Hindlimb muscle (tissue), 1 donor: ENCODE results near the gene KCNQ1. TPM values are rescaled to one million over a fixed set of nuclear protein-coding genes. Genes with fewer than 3 reads are reported as not detected.

ENCODE experiments used
- DNase-seq: peaks from one replicate; pipeline ENCODE4 v3.0.0-alpha.2; 2013
- polyA plus RNA-seq: library from polyadenylated mRNA; unstranded; fragments of 120-200 nt; gene quantifications from one replicate; pipeline ENCODE4 v1.2.1, GENCODE V29; 2013; ENCODE audit not compliant: insufficient read length

Gene KCNQ1
- polyA plus RNA-seq, 1 donor, result 2.9 TPM

DNA sequence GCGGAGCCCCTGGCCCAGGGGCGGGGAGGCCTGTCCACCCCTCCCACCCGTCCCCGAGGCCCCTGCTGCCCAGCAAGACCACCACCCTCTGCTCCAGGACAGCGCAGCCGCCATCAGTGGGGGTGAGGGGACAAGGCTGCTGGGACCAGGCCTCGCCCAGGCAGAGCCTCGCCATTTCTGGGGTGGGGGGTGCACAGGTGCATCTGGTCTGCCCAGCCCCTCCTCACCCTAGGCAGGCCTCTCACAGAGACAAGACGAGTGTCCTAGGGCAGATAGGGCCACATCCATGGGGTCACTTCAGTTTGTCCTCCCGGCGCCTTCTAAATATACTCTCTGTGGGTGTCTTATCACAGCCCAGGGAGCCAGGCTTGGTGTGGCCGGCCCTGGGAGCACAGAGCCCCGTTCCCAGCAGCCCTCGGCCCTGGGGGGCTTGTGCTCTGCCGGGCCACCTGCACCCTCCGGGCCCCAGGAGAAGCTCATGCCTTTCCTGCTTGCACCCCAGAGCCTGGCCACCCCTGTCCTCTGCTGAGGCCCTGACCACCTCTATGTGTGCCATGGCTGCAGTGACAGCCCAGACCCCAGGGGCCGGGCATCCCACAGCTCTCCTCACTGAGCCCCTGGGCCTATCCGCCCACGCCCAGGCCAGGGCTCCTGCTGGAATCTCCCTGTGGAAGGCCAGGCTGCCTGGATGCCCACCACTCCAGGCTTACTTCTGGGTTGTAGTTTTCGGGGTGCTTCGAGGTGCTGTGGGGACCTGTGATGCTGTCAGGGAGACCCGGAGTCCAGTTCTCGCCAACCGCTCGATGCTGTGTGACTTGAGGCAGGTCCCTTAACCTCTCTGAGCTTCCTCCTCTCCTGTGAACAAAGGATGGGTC is 70.8 kb downstream of the KCNQ1 start:
- DNase-seq, result no peak

DNA sequence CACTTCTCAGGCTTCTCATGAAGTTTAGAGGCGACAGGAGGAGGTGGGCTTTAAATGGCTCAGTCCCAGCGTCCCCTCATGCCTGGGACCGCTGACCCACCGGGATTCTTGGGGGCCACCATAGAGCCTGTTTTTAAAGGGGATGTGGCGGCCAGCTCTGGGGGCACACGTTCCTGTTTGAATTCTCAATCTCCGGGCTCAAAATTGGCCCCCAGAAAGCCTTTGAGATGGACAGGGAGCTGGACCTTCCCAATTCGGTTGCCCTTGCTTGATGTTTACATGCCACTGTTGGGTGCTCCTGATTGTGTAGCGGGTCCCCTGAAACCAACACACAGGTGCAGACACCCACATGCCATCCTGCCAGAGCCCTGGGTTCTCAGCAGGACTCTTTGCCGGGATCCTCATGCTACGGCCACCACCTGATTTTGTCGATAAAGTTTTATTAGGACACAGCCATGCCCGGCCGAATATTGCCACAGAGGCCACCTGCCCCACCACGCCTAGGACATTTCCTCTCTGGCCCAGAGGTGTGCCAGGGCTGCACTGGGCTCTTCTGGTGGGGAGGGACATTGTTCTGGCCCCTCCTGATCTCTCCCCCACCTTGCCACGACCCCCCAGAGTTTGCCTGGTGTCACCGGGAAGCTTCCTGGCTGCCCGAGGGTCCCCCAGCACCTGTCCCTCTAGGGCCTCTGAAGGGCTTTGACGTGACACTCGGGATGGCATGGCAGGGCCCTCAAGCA is 71.6 kb downstream of the KCNQ1 start:
- no peak for DNase-seq

DNA sequence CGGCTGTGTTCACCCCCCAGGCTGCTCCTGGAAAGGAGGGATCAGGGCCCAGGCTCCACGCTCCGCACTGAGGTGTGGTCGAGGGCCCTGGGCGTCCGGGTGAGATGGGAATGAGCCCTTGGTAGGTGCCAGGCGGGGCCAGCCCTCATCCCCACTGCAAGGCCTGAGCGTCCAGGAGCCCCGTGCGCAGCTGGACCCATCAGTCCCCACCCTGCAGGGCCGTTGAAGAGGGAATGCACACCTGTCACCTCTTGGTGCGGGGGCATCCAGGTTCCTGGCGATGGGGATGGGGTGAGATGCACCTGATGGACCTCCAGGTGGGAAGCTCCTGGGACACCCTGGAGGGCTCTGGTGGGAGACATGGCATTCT is 72.2 kb downstream of the KCNQ1 start:
- DNase-seq, result no peak

DNA sequence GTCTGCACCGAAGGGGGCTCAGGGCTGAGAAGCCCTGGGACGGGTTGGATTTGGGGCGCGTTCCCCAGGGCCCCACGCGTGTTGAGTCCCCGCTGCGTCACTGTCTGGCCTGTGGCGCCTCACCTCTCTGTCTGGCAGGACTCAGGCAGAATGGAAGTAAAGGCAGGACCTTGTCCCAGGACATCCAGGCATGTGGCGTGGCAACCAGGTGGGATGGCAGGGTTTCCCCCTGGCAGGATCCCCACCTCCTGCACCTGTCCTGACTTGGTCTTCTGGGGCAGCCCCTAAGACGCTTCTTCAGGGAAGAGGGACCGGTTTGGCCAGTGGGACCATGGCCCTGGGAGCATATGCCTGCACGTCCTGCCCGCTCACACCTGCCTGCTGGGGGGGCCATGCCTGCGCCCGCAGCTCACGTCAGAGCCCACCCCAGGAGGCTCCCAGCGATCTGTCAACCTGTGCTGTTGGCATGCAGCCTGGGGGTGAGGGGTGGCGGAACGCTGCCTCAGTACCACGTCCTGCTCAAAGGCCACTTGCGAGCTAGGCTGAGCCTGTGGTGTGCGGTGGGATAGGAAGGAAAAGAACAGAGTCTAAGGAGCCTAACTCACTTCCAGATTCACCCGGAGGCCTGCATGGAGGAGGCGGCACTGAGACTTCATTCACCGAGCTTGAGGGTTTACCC is 72.7 kb downstream of the KCNQ1 start:
- DNase-seq, result no peak

DNA sequence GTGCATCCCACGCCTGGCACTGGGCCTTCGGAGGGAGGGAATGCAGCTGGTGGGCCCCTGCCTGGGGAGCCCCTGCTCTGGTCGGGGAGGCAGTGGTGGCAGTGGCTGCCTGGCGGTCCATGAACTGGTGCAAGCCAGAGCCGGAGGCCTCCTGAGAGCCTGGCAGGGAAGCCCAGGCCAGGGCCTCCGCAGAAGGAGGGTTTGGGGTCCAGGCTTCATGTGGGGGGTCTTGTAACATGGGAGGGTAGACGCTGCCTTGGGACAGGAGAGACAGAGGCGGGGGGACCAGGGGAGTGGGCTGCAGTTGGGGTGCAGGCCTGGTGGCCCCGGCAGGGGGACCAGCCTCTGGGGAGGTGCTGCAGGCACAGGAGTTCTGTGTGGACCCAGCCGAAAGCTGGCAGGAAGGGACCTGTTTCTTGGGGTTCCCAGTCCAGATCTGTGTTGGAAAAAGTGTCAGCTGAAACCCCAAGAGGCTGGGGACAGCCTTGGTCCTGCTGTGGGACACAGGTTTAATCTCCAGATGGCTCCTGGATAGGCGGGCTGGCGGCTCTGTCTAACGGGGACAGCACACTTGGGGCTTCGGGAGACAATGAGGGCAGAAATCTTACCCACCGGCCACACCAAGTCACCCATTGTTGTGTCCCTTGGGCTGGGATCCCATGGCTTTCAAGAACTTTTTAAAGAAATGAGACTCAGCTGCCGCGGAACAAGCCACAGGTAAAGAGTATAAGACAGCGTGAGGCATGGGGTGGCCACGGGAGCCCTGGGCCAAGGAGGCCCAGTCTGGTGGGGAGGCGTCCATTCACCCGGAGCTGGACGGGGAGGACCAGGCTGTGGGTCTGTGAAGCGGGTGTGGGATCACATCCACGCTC is 73.5 kb downstream of the KCNQ1 start:
- no peak for DNase-seq

DNA sequence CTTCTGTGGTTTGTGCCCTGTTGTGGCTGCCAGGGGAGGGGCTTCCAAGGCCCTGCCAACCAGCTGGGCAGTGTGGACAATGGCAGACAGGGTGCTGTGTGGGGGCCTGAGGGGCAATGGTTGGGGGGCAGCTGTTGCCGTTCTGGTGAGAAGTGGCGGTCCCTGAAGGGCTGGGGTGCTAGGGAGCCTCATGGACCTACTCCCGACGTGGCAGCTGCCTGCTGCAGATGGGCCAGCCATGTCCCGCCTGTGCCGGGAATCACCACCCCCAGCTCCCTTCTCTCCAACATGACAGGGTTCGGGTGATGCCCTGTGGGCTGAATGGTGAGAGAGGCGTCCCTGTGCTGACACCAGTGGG is 74.2 kb downstream of the KCNQ1 start:
- DNase-seq, result no peak

DNA sequence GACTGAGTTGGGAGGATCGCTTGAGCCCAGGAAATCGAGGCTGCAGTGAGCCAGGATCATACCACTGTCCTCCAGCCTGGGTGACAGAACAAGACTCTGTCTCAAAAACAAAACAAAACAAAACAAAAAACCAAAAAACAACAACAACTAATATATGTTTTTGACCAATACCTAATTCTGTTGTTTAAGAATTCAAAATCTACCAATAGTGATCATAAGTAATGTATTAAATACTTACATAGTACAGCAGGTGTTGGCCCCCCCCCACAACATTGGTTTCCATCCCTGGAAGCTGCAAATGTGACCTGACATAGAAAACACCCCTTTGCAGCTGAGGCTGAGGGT is 74.7 kb downstream of the KCNQ1 start:
- no peak for DNase-seq

DNA sequence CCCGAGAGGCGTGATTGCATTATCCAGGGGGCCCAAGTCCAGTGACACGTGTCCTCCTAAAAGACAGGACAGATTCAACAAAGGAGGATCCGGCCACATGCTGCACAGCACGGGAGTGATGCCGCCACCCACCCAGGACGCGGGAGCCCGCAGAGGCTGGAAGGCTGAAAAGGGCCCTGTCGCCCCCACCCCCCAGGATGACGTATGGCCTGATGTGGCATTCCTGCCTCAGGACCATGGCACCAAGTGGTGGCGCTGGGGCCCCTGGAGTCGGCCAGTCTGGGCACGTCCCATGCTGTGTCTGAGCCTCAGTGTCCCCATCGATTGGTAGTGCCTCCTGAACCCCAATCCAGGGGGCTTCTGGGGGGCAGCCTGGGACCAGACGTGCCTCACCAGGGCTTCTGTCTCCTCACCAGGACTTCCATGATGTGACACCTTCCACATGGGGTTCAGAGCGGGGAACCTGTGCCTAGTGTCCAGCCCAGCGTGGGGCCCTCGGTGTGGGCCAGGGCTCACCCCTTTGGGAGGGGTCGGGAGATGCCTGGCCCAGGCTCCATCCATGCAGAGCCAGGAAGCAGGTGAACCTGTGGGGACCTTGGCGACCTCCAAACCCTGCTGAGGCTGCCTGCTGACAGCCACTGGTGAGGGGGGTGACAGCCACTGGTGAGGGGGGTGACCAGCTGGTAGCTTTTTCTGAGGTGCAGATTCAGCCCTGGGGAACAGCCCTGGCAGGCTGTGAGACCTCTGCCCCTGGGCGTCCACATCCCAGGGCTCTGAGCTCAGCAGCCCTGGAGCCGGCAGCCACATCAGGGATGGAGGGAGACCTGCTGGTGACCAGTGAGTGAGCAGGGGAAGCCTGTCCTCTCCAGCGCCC is 75.3 kb downstream of the KCNQ1 start:
- no peak for DNase-seq

DNA sequence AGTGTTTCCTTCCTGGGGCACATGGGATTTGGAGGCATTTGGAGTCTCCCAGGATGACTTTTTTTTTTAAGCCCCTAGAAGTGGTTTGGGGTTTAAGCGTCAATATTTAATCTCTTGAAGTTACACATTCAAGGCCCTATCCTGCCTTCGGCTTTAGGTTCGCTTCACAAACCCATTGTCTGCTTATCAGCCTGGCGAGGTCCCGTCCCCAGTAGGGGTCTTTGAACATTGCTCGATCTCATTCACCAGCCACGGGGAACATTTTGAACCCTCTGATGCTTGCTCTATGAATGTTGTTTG is 75.9 kb downstream of the KCNQ1 start:
- no peak for DNase-seq

DNA sequence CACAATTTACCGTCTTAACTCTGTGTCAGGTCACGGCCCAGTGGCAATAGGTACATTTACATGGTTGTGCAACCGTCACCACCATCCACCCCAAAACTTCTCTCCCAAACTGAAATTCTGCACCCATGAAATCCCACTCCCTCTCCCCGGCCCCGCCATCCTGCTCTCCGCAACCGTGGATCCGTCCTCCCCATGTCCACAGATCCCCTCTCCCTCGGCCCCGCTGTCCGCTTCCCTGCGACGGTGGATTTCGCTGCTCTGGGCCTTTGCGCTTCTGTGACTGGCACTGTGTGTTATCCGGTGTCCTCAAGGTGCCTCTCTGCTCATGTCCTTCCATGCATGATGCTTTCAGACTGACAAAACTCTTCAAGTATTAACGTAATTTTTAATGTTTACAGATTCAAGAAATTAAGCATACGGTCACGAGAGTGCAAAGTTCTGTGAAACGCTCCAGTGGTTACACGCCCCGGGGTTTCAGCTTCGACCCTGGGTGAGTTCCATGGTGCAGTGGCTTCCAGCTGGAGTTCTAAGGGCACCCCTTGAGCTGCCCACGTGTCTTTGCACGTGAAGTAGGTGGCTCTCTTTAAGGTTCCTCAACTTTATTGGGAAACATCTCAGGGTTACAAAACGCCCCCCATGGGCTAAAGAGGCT is 76.4 kb downstream of the KCNQ1 start:
- no peak for DNase-seq

DNA sequence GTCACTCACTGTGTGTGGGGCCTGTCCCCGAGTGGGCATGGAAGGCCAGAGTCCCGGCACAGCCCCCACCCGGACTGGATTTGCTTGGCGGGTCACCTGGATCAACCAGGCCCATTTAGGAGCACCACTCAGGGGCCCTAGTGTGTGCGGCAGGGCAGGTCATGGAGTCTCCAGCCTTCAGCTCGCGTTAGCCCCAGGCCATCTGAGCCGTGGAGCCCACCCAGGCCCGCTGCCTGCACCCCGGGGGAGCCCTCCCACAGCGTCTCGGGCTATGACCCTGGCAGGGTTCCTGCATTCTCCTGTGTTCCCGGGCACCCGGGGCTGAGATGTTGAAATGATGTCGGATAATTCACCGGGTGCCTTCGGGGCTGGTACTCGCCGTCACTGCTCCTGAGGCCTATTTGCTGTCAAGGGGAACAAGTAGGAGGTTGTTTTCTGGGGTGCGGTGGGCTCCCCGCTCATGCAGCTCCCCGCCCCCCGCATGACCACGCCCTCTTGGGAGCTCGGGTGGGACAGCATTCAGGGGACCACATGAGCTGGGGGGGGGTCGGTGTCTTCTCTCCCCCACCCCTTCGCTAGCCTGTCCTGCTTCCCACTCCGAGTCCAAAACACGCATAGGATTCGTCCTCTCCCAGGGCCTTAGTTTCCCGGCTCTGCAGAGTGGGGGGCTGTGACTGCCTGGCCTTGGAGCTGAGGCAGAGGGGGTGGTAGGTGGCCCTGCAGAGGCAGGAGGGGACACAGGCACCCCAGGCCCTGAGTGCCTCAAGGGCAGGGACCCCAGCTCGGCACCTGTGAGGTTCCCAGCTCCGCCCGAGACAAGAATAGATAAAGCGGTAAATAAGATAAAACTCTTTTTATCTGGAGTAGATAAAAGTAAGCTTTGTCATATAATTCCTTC is 77.2 kb downstream of the KCNQ1 start:
- DNase-seq, result no peak

DNA sequence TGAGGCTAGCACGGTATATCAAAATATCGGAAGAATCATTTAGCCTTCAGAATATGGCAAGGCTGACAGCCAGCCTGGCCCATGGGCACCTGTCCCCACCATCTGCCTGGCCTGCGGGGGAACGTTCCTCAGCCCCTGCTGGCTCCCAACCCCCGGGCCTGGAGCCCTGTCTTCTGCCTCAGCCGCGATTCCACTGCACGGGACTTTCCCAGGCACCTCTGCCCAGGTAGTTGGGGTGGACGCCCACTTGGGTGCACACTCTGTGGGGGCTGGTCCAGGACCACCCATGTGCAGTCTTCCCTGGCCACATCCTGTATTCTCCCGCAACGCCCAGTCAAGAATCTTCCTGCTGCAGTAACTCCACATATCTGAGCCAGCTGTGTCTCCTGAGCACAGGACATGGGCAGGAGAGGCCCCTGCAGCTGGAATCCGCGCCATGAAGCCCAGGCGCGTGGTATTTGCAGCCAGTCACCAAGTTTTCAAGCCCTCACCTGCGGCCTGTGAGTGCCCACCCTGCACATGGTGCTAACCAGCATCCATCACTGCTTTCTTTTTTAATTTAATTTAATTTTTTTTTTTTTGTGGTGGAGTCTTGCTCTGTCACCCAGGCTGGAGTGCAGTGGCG is 77.9 kb downstream of the KCNQ1 start:
- DNase-seq, result no peak

DNA sequence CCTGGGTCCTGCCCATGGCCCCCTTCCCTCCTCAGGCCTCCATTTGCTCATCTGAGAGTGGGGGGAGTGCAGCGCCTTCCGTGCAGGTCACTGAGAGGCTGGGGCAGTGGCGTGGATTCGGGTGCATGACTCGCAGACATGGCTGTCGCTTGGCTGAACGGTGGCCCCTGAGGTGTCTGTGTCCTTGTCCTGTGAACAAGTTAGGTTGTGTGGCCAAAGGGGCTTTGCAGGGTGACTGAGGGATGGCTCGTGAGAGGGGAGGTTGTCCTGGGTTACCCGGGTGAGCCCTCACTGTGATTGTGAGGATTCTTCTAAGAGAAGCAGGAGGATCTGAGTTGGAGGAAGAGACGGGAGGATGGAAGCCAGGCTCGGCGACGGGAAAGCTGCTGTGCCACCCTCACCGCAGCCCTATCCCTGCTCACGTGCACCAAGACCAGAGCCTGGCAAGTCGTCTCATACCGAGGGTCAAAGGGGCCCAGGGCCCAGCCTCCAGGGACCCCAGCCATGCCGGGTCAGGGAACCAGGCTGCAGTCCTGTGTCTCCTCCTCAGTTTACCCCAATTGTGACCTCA is 79.1 kb downstream of the KCNQ1 start:
- DNase-seq, result no peak

DNA sequence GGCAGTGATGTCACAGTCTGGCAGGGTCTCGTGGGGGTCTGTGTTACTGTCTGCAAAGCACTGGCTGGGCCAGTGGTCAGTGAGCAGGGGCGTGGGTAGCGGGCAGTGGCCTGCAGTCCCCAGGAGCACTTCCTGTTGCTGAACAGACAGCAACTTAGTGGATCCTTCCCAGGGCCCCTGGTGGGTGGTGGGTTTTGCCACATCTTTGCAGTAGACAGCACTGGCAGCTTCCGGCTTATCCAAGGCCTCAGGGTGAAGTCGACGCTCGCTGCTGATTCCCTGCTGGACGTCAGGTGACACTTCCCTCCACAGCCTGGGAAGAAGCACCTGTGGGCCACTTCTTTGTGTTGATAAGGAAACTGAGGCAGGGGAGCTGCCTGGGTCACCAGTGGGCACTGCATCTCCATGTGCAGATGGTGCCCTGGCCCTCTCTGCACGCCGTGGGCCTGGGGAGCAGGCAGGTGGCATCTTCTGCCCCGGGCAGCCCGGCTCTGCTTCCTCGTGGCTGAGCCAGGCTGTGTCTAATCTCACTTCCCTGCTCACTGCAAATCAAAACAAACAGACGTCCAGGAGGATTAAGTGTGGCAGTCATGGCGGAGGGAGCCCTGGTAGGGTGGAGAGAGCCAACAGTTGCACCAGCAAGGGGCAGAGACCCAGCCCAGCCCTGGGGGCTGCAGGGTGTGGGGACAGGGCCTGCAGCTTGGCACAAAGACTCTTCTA is 79.8 kb downstream of the KCNQ1 start:
- DNase-seq, result no peak

DNA sequence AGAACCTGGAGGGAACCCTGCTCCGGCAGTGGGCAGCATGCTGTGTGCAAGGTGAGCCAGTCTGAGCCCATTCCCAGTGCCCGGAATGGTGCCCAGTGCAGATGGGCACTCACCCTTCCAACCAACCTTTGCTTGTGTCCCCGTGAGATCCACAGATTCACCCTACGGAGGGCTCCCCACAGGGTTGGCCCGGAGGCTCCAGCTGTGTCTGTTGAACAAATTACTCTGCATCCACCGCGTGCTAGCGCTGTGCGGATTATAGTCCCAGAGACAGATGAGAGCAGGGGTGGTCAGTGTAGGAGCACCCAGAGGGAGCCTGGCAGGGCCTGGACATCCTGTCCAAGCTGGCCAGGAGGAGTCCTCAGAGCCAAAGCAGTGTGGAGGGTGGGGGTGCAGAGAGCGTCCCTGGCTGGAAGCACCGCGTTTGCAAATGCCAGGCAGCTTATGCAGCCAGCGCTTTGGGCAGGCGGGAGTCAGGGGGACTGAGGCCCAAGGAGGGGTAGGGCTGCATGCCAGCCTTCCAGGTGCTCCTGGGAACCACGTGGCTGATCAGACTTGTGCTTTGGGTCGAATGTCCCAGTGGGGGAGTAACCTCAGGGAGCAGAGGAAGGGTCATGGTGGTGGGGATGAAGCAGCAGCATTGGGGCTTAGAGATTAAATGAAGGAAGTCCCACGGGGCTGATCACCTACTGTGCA is 80.5 kb downstream of the KCNQ1 start:
- DNase-seq, result no peak

DNA sequence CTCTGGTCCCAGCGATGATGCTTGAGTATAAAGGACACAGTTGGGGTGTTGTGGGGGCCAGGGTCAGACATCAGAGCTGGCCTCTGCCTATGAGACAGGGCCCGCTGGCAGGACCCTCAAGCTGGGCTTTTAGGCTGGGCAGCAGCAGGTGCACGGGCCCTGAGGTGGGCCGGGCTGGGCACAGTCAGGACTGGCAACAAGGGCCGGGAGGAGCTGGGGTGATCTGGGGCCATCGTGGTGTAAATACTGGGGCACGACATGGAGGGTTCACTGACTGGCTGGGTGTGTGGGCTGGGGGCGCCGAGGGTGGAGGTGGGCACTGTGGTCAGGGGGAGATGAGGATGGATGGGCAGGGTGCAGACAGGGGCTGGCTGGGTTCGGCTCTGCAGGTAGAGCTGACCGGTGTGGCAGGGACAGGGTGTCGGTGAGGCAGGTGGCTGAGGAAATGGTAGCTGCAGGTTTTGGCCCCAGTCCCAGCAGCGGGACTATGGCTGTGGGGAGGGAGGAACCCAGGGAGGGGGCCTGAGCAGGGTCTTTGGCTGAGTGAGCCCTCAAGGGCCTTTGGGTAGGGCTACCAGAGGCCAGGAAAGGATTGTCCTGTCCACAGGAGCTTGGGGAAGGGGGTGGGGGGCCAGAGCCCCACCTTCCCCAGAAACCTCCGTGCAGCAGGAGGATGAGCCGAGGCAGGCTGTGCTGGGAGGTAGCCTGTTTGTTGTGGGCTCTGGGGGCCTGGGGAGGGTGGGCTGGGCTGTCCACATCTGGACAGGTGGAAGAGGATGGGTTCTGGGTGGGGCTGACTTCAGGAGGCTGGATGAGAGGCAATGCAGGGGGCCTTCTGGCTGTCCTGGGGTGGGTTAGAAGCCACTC is 81.4 kb downstream of the KCNQ1 start:
- DNase-seq, result no peak

DNA sequence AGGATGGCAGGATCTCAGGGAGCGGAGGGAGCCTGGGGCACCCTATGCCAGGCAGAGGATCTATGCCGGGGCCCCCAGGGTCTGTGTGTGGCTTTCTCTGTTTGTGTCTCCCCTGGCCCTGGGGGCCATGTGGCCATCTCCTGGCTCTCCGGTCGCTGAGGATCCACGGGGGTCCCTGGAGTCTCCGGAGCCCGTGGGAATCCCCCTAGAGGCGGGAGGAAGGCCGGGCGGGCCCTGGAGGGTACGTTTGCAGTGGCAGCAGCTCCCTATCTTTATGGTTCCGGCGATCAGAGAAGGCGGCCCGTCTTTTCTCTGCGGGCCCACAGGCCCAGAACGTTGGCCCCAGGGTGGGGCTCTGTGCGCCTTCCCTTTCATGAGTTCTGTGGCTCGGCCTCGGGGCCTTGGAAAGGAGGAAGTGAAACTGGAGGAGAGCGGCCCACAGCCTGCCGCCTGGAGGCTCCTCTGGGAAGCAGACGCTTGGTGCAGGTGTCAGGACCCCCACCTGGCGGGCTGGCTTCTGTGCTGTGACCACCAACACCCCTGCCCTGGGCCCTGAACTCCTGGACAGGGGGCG is 82.1 kb downstream of the KCNQ1 start:
- DNase-seq, result no peak
